GM18867 (cell line): ENCODE results near the gene MRE11.
"Not testable (repeated sequence)": the region's sequence is repeated elsewhere in the genome, so short reads cannot be mapped to it uniquely, and the experiment has no call there.

Experiments used
- ATAC-seq: cut with Tn5 transposase; IDR thresholded peaks from one replicate; pipeline ENCODE4 v1.9.1; 2021; ENCODE audit warnings: mild to moderate bottlenecking, moderate library complexity; ENCODE audit not compliant: unreplicated experiment

Gene MRE11

GRCh38 chr11:94433049-94433448, 60.6 kb downstream of the MRE11 start:
- no peak for ATAC-seq

GRCh38 chr11:94424662-94425061, 69.0 kb downstream of the MRE11 start:
- ATAC-seq = no peak

GRCh38 chr11:94424011-94424410, 69.6 kb downstream of the MRE11 start:
- ATAC-seq = no peak

- ATAC-seq = no peak
Measured at GRCh38 chr11:94423507-94423906, 70.1 kb downstream of the MRE11 start.

GRCh38 chr11:94418123-94418765, 75.4 kb downstream of the MRE11 start:
- ATAC-seq = no peak

GRCh38 chr11:94417386-94417987, 76.2 kb downstream of the MRE11 start:
- ATAC-seq = no peak

- ATAC-seq = no peak
Measured at GRCh38 chr11:94405062-94405833, 88.4 kb downstream of the MRE11 start.

- ATAC-seq = no peak
Measured at GRCh38 chr11:94402355-94402754, 91.3 kb downstream of the MRE11 start.

- no peak for ATAC-seq
Measured at GRCh38 chr11:94401773-94402265, 91.8 kb downstream of the MRE11 start.

GRCh38 chr11:94400839-94401772, 92.5 kb downstream of the MRE11 start, which contains the start of gene GPR83:
TSS of gene GPR83 (minus strand) at chr11:94401419. CDS start at chr11:94401247, 172 bp downstream.
- ATAC-seq = no peak

GRCh38 chr11:94400457-94400838, 93.2 kb downstream of the MRE11 start:
- ATAC-seq = no peak

- ATAC-seq = no peak
Measured at GRCh38 chr11:94400050-94400449, 93.6 kb downstream of the MRE11 start.

- ATAC-seq = no peak
Measured at GRCh38 chr11:94398101-94398500, 95.5 kb downstream of the MRE11 start.

GRCh38 chr11:94396282-94396681, 97.4 kb downstream of the MRE11 start:
- ATAC-seq = no peak

GRCh38 chr11:94391937-94392336, 101.7 kb downstream of the MRE11 start:
- ATAC-seq = not testable (repeated sequence)

GRCh38 chr11:94379613-94380012, 114.0 kb downstream of the MRE11 start:
- no peak for ATAC-seq

- no peak for ATAC-seq
Measured at GRCh38 chr11:94376841-94377240, 116.8 kb downstream of the MRE11 start.

GRCh38 chr11:94370576-94370975, 123.1 kb downstream of the MRE11 start:
- ATAC-seq = not testable (repeated sequence)
